ENCODE data around the gene PYDC2.

The PYDC2 gene

DNA sequence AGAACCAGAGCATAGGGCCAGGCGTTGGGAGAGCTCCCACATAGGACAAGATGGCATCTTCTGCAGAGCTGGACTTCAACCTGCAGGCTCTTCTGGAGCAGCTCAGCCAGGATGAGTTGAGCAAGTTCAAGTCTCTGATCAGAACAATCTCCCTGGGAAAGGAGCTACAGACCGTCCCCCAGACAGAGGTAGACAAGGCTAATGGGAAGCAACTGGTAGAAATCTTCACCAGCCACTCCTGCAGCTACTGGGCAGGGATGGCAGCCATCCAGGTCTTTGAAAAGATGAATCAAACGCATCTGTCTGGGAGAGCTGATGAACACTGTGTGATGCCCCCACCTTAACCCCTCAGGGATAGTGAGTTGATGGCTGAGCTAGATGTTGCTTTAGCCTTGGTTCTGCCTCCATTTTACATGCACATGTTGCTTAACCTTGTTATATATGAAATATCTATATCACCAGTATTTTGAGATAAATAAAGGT is at the start of gene PYDC2:
PYDC2 (plus strand) TSS at position 51 of the 483 bp plus-strand sequence; CDS start at position 51, 0 bp downstream.
- no peak for DNase-seq

DNA sequence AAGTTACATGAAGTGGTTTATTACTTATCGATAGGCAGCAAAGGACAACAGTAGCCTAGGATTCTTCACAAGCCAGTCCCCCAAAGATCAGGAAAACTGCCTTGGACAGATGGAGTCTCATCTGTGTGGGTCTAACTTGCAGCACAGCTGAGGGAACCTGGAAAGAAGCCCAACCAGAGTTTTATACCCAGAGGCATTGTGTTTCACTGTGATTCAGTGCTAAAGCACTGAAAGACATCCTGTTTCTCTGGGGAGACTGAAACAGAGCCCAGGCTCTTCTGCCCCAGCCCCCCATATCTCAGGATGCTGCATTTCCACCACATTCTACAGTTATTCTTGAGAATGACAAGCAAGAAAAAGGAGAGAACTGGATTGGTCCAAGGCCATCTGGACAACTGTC is 48.2 kb upstream of the PYDC2 start:
- no peak for DNase-seq

DNA sequence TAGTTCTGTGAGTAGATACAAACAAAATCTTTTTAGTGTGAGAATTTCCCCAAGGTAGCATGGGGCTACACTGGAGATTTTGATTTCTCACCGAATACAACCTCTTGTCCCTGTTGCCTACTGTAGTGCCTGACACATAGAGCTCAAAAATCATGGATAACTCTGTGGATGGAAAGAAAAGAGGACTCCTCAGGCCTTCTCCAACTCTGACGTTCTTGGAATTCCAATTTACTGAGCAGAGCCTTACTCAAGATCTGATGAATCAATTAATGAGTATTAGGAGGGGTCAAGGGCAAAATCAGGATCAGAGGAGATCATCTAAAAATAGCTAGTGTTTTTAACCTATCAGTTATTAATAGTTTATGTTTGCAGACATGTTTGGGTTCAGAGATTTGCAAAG is 46.7 kb upstream of the PYDC2 start:
- no peak for DNase-seq

DNA sequence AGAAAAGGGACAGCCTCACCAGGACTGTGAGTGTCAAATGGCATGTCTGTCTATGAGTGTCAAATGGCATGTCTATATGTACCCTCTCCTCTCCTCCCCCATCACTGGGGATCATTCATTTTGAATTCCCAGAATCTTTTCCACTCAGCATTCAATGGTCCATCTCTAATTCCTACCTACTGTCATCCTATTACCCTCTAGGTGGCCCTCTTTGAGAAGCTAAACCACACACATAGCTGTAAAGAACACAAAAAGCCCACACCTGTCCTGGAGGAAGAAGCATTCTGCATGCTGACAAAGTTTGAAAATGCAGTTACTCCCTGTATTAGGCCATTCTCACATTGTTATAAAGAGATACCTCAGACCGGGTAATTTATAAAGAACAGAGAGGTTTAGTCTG is 46.2 kb upstream of the PYDC2 start:
- DNase-seq, result no peak

DNA sequence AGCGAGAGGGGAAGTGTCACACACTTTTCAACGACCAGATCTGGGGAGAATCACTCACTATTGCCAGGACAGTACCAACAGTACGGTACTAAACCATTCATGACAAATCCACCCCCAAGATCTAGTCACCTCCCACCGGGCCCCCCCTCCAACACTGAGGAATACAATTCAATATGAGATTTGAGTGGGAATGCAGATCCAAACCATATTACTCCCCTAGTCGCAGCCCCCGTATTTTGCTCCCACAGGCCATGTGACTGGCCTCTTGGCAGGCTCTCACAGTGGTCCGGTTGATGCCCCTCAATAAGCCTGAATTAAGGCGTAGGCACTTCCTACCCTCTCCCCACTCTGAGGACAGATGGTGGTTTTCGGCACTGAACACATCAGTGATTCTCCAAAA is 45.4 kb upstream of the PYDC2 start:
- DNase-seq, result no peak

DNA sequence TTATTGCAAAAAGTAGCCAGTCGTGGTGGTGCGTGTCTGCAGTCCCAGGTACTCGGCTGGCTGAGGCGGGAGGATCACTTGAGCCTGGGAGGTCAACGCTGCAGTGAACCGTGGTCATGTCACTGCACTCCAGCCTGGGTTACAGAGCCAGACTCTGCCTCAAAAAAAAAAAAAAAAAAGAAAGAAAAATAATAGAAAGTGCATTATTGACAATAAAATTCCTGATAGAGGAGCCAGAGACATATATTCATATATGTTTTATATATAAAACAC is 43.6 kb upstream of the PYDC2 start:
- no peak for DNase-seq

DNA sequence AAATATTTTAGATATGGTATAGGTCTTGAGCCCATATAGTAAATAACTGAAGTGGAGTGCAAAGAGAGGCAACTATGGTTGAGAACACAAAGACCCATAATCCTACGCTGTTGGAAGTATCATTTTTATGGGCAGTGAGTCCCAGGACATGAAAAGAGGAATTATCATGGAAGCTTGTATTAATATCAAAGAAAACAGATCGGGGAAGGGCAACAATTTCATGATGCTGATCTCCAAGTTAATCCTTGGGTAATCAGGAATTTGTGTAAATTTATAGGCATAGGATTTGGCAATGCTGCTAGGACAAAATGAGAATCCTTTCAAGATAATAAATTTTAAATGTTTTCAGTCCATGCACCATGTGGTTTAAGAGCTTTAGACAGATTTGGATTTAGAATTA is 40.2 kb upstream of the PYDC2 start:
- DNase-seq, result no peak

DNA sequence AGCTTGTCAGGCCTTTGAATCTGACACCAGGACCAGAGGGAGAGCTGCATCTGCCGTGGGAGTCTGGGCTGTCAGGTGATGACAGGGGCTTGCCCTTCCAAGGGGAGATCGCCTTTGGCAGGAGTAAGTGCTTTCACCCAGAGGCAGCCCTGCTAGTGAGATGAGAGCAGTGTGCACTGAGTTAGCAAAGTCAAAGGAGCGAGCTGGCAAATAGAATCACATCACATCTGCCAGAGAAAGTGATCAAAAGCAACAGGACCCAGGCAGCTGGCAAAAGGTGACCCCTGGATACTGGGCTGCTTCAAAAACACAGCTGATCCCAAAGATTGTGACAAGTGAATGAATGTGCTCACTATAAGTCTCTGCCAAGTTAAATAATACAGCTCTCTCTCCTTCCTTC is 36.1 kb upstream of the PYDC2 start:
- DNase-seq, result no peak

DNA sequence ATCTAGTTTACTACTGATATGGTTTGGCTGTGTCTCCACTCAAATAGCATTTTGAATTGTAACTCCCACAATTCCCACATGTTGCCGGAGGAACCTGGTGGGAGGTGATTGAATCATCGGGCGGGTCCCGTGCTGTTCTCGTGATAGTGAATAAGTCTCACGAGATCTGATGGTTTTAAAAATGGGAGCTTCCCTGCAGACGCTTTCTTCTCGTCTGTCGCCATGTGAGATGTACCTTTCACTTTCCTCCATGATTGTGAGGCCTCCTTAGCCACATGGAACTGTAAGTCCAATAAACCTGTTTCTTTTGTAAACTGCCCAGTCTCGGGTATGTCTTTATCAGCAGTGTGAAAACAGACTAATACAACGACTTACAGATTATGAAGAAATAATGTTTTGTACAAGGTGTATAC is 35.6 kb upstream of the PYDC2 start:
- no peak for DNase-seq

DNA sequence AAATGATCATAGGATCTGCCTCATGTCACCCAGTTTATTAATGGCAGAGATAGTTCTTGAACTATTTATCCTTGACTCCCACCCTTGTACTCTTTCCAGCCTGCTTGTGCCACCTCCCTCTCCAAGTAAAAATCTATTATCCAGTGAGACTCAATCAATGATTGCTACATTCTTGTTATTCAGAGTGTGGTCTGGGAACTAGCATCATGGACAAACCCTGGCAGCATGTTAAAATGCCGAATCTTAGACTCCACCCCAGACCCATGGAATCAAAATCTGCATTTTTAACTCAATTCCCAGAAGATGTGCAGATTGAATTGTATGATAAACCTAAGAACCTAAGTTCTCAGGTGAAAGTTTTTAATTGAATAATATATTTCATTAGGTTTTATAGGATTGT is 34.7 kb upstream of the PYDC2 start:
- DNase-seq, result no peak

DNA sequence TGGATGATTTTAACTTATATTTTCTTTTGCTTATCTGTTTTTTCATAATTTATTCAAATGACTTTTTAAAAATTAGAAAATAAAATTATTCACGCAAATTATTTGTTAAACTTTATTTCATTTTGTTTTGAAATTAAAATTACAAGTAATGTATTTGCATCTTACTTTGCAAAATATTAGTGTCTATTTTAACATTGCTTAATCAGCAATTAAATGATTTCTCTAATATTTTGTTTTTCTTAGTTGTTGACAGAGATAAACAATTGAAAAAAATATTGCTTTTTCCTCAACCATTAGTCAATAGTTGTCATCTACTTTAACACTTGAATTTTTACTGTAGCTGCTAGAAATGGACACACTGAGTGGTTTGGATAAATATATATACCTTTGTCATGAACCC is 32.8 kb upstream of the PYDC2 start:
- no peak for DNase-seq

DNA sequence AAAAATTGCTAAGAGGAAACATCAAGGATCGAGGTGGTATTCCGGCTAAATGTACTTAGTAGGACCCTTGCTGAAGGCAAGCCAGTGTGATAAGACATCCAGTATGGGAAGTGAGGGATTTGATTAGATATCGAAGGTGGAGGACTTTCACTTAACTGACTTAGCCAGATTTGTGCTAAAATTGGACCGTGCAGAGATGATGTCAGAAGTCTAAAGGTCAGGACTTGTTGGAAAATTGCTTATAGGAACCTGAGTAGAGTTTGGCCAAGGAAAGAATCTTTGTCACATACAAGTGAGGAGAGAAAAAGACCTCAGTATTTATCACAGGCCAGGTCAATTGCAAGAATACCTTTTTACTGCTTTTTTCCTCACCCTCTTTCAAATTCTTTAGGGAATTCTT is 30.9 kb upstream of the PYDC2 start:
- DNase-seq, result no peak

DNA sequence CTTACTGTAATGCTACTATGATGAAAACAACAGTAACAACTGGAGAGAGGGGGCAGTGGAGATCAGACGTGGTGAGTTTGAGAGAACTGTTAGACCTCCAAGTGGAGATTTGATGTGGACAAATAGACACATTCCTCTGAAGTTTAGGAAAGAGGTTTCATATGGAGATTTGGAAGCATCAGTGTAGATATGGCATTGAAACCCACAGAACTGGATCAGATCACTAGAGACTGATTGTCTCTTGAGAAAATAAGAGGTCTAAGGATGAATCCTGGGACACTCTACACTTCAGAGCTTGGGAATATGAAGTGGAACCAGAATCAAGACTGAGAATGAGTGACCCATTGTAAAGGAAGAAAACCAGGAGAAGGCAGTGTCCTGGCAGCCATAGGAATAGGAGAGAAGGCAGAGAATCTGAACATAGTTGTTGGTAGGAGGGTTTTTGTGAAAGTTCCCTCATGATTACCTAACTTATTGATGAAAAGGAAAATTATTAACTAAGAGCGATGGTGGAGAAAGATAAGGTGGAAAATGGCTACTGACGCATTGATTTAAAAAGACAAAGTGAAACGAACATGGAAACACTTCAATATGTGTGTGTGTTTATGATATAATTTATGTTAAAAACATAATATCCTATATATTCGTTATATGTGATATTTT is 29.7 kb upstream of the PYDC2 start:
- DNase-seq, result no peak

DNA sequence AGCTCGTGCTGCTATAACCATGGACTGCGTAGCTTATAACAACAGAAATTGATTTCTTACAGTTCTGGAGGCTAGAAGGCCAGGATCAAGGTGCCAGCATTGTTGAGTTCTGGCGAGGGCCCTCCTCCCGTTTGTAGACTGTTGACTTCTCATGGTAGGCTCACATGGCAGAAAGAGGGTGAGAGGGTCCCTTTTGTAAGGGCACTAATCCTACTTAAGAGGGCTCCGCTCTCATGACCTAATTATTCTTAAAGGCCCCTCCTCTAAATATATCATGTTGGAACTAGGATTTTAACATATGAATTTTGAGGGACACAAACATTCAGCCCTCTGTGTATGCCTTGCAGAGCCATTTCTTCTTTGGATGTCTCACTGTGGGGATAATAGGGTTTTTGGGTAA is 28.8 kb upstream of the PYDC2 start:
- no peak for DNase-seq

DNA sequence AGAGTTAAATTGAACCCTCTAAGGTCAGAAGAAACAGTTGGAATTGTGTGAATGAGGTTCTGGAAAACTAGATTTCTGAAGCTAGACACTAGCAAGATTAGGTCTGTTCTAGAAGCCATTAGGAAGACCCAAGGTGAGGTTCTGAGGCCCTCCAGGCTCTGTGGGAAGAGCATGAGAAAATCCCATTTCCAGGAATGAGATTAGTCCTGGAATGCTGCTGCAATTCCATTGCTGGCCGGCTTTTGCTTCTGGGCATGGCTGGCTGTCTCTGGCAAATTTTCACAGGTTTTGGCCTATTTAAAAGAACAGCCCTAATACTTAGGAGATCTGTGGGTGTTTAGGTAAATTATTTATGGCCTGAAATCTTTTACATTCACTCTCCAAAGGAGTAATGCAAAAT is 26.9 kb upstream of the PYDC2 start:
- DNase-seq, result no peak

DNA sequence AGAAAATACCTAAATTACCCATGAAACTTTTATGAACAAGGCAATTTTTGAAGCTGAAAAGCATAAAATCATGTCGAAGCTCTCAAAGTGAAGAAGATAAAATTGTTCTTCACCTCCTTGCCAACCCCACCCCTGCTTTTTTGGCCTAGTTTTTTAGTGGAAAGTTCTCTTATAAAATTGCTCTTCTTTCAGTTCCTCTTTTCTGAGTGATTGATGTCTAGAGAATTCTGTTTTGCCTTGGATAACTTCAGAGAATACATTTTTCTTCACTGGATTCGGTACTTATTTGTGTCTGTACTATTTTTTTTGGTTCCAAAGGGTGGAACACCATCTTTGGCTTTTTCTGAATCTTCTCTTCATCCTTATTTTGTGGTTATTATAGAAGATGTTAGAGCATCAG is 25.0 kb upstream of the PYDC2 start:
- DNase-seq, result peak in 1 of 2 experiments; percentile 3

DNA sequence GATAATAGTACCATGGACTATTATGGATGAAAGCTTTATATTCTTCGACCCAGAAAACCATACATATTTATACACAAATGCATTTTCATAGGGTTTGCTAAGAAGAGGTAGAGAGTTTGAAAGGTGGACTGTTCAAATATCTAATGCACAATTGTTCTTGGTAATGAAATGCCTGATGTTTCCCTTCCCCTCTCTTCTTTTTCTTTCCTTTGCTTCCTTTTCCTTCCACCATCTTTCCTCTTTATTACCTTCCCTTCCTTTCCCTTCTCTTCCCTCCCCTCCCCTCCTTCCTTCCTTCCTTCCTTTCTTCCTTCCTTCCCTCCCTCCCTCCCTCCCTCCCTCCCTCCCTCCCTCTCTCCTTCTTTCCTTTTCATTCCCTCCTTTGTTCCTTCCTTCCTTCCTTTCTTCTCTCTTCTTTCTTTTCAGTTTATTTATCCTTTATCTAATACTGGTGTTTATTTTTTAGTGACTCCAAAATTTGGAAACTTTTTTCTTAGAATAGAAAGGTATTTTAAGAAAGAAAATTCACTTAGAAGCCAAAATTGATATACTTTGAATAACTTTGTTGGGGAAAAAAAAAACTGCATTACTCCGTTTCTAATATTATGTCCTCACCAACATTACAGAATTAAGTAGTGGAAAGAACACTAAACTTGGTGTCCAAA is 22.7 kb upstream of the PYDC2 start:
- DNase-seq, result no peak

DNA sequence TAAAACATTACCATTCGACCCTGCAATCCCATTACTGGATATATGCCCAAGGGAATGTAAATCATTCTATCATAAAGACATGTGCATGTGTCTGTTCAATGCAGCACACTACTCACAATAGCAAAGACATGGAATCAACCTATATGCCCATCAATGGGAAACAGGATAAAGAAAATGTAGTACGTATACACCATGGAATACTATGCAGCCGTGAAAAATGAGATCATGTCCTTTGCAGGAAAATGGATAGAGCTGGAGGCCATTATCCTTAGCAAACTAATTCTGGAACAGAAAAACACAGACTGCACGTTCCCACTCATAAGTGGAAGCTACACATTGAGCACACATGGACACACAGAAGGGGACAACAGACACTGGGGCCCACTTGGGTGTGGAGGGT is 20.4 kb upstream of the PYDC2 start:
- DNase-seq, result no peak

DNA sequence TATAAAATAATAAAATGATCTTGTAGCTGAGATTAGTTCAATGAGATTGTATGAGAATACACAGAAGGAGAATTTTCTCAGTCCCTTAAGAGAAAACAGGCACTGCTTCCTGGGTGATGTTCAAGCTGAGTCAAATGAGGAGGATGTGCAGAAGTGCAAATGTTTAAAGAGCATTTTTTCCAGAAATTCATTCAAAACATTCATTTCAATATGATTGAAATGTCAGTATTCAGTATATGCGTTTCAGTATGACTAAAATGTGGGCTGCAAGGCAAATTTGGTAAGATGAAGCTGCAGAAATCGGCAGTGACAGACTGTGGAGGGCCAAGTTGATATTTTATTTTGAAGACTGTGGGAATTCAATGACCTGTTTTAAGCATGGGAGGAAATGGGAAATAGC is 19.3 kb upstream of the PYDC2 start:
- DNase-seq, result no peak

DNA sequence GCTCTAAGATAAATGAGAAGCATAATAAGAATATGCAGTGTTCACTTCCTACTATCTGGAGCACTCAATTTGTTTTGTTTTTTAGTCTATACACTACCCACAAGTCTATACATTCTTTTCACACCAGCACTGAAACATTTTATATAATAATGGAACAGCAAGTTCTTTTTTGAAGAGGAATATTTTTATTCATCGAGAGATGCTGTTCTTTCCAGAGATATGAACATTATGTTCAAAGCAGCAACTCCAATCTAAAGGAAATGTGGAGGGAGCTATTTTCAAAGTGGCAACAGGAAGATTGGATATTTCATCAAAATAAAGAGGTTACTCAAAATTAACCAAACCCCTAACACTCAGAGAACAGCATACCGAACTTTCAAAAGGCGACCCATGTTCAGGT is 16.4 kb upstream of the PYDC2 start:
- DNase-seq, result no peak

DNA sequence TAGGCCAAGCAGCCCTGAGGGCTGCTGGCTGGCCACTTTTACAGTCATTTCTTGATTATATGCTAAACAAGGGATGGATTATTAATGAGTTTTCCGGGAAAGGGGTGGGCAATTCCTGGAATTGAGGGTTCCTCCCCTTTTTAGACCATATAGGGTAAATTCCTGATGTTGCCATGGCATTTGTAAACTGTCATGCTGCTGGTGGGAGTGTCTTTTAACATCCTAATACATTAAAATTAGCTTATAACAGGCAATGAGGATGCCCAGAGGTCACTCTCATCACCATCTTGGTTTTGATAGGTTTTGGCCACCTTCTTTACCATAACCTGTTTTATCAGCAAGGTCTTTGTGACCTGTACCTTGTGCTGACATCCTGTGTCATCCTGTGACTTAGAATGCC is 11.7 kb upstream of the PYDC2 start:
- DNase-seq, result no peak

DNA sequence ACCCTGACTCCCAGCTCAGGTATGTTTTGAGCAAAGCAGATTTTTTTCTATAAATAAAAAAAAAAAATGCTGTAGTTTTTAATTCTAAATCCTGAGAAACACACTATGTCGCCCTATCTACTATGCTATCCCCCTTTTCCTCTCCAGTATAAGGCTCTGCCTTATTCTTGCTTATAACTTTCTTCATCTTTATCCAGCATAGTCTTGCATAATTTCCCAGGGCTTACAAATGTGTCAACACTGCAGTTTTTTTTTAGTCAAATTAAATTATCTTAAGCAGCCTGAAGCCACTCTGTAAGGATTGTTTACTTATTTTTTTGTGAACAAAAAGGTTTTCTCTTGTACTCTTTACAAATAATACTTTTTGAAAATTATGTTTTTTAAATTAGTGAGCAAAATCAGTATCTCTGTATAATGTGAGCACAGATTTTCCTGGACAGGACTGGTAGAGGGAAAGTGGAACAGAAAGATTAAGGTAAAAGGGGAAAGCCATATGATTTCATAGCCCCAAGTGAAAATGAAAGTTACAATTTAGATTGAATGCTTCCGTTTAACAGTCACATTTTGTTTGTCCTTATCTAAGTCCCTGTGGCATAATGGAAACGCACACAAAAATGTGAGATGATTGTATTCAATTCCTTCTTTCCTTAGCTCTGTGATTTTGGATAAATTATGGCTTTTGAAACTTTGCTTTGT is 5.6 kb upstream of the PYDC2 start:
- no peak for DNase-seq

DNA sequence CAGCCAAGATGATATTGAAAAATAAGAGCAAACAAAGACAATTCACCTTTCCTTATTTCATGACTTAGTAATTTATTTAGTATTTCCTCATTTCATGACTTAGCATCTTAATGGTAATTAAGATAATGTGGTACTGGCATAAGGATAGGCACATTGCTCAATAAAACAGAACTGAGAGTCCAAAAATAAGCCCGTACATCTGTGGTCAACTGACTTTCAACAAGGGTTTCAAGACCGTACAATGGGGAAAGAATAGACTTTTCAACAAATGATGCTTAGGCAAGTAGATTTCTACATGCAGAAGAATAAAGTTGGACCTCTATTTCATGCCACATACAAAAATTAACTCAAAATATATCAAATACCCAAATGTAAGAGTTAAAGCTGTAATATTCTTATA is 603 bp upstream of the PYDC2 start:
- DNase-seq, result no peak

DNA sequence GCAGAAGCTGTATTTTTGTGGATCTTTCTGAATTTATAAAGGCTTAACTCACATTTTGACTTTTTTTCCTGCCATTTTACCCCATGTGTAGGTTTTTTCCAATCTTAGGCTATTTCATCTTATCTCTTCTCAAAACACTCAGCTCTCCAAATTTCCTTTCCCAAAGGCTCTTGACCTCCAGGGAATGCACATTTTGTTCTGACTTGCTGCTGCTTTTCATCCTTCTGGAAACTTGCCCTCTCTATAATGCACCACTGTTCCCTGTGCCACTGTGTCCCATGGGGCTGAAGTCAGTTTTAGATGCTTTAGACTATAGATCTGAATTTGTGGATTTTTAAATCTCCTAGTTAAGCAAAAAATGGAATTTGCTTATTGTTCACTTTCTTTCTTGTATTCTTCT is 9.1 kb downstream of the PYDC2 start:
- no peak for DNase-seq

DNA sequence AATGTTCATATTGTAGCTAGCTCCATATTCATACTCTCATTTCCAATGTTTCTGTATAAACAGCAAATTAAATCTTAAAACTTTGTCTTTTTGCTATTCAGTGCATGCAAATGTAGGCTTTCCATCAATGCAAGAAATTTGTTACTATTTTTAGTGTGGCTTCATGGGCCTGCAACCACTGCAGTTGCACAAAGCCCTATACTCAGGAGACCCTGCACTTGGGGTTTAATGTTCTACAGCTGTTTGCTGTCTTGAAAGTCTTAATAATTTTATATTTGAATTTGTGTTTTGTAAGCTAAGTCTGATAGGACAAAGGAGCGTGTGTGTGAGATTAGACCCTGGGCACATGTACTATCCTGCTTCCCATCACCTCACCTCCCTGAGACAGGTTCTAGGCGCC is 9.6 kb downstream of the PYDC2 start:
- DNase-seq, result no peak

All from Kasumi-1 (cell line).